HCT116 (cell line): ENCODE results near the gene TFDP1.

ENCODE experiments used
- CEBPB ChIP-seq: IDR thresholded peaks from 2 replicates; pipeline ENCODE4 v1.6.1; 2012; ENCODE audit warnings: low read depth
- POLR2A ChIP-seq: IDR thresholded peaks from 2 replicates; pipeline ENCODE4 v1.7.0; 2011; ENCODE audit warnings: borderline replicate concordance; ENCODE audit not compliant: insufficient read depth, insufficient read length; ENCODE audit errors: extremely low read depth
- POLR2AphosphoS5 ChIP-seq: IDR thresholded peaks from 2 replicates; pipeline ENCODE4 v1.6.1; 2011; ENCODE audit warnings: mild to moderate bottlenecking, low read depth, low read length, moderate library complexity
- TF ChIP-seq, protein P1 (sequence below), 3 experiments: fragments of 200-600 bp in 1 of 3; sonication (generic) in 1 of 3; IDR thresholded peaks in 2 of 3; conservative IDR thresholded peaks in 1 of 3; 2 replicates each; pipeline ENCODE4 v1.5.1; 2012 to 2017; ENCODE audit warnings: low read depth in 2 of 3, low read length in 2 of 3, antibody characterized with exemption in 1 of 3, borderline replicate concordance in 1 of 3, control low read depth in 1 of 3, mild to moderate bottlenecking in 1 of 3, mixed read lengths in 1 of 3, mixed run types in 1 of 3, moderate library complexity in 1 of 3; ENCODE audit not compliant: insufficient read depth in 1 of 3

DNA sequence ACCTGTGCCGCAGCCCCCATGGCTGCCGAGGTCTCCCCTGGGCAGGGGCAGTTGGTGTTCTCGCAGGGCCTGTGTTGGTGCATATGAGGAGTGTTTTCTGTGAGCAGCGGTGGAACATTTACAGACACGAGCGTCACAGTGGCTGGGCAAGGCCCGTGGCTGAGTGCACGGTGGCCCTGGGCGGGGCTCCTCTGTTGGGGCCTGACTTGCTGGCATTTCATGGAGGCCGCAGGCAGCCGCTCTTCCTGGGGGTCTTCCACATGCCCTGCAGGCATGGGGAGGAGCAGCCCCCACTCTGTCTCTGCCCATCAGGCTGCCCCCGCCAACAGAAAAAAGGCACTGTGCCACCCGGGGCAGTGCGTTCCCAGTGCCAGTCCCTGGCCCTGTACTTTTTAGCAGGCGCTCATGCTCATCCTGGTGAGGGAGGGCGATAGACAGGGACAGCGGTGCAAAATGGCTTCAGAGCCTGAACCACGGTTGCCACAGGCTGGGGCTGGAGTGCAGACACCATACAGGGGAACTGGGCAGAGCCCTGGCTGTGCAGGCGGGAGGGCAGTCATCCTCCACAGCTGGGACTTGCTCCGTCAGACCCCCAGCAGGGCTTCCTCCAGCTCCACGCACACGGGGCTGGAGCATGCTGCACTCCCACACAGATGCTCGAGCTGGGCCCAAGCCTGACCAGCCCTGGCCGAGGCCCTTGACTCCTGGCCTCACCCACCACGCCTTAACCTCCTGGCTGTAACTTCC is 23.5 kb downstream of the TFDP1 start:
- TF ChIP-seq, protein P1, sequence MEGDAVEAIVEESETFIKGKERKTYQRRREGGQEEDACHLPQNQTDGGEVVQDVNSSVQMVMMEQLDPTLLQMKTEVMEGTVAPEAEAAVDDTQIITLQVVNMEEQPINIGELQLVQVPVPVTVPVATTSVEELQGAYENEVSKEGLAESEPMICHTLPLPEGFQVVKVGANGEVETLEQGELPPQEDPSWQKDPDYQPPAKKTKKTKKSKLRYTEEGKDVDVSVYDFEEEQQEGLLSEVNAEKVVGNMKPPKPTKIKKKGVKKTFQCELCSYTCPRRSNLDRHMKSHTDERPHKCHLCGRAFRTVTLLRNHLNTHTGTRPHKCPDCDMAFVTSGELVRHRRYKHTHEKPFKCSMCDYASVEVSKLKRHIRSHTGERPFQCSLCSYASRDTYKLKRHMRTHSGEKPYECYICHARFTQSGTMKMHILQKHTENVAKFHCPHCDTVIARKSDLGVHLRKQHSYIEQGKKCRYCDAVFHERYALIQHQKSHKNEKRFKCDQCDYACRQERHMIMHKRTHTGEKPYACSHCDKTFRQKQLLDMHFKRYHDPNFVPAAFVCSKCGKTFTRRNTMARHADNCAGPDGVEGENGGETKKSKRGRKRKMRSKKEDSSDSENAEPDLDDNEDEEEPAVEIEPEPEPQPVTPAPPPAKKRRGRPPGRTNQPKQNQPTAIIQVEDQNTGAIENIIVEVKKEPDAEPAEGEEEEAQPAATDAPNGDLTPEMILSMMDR (IDR thresholded peaks at IDR 0.05 in 2 of 3, conservative IDR thresholded peaks at IDR 0.05 in 1 of 3; ENCODE audit: borderline replicate concordance in 1 of 3, insufficient read depth in 1 of 3, low read depth in 2 of 3, low read length in 2 of 3), result no peak
- no peak for TF ChIP-seq POLR2AphosphoS5
- TF ChIP-seq POLR2A, result no peak
- no peak for TF ChIP-seq CEBPB
